T-cell (primary cell): ENCODE results near the gene YIPF5. TPM values are rescaled to one million over a fixed set of nuclear protein-coding genes. Genes with fewer than 3 reads are reported as not detected.

Experiments
- ATAC-seq, 4 experiments: fragments of 200-7000 bp in 3 of 4; fragments of 150-1000 bp in 1 of 4; cut with Tn5 transposase; replicated peaks in 1 of 4; 1 replicate in 3 of 4; 2 replicates in 1 of 4; pipeline ENCODE4 v1.10.0; 2021; ENCODE audit warnings: moderate library complexity in 3 of 4, mild to moderate bottlenecking in 2 of 4, moderate number of reproducible peaks in 1 of 4
- CTCF ChIA-PET, 2 donors: fragments of 300-600 bp; sonication (Branson Sonifier 250); formaldehyde crosslinking; loops; one replicate each; lab custom pipeline; 2022; ENCODE audit warnings: antibody characterized with exemption in 2 of 2; lab: Charles Lee
- POLR2A ChIA-PET, 2 donors: fragments of 300-600 bp; sonication (Branson Sonifier 250); formaldehyde crosslinking; loops; one replicate each; lab custom pipeline; 2022; ENCODE audit warnings: antibody characterized with exemption in 2 of 2; lab: Charles Lee
- DNase-seq, 35 experiments: peaks; one replicate each; pipeline versions ENCODE4 v3.0.0 to v3.0.0-alpha.2; 2013 to 2023
- H3K27ac ChIP-seq: one replicate; pipeline ENCODE4 v1.5.1; 2013; ENCODE audit warnings: low read length
- H3K27me3 ChIP-seq, 2 experiments: replicated peaks in 1 of 2; 1 replicate in 1 of 2; 2 replicates in 1 of 2; pipeline versions ENCODE4 v1.6.1 to v1.7.0; 2013; ENCODE audit warnings: low read length in 1 of 2, mixed read lengths in 1 of 2; ENCODE audit not compliant: control insufficient read depth in 2 of 2, insufficient read depth in 2 of 2; ENCODE audit errors: extremely low read depth in 1 of 2
- H3K36me3 ChIP-seq, 2 donors: 1 replicate in 1 of 2; 2 replicates in 1 of 2; pipeline versions ENCODE4 v1.6.1 to v1.7.0; 2013; ENCODE audit warnings: low read length in 1 of 2; ENCODE audit not compliant: control insufficient read depth in 2 of 2, insufficient read depth in 1 of 2; ENCODE audit errors: extremely low read depth in 1 of 2
- H3K4me1 ChIP-seq, 2 experiments: 1 replicate in 1 of 2; 2 replicates in 1 of 2; pipeline versions ENCODE4 v1.6.1 to v1.7.0; 2013; ENCODE audit warnings: low read length in 2 of 2, mixed read lengths in 1 of 2; ENCODE audit not compliant: insufficient read depth in 2 of 2, control insufficient read depth in 1 of 2; ENCODE audit errors: extremely low read depth in 1 of 2
- H3K4me3 ChIP-seq, 2 donors: 1 replicate in 1 of 2; 2 replicates in 1 of 2; pipeline versions ENCODE4 v1.5.1 to v1.7.0; 2013; ENCODE audit warnings: mild to moderate bottlenecking in 2 of 2, low read length in 1 of 2, moderate library complexity in 1 of 2; ENCODE audit not compliant: control insufficient read depth in 1 of 2; ENCODE audit errors: extremely low read depth in 1 of 2
- H3K9me3 ChIP-seq: 2 replicates; pipeline ENCODE4 v1.7.0; 2013
- H3K27ac Mint-ChIP-seq, 2 donors: one replicate each; pipeline ENCODE4 v1.8.0; 2020 to 2021; ENCODE audit warnings: mild to moderate bottlenecking in 2 of 2, mixed read lengths in 2 of 2
- H3K27me3 Mint-ChIP-seq, 2 donors: one replicate each; pipeline ENCODE4 v1.8.0; 2021 to 2022; ENCODE audit warnings: mixed read lengths in 2 of 2
- H3K36me3 Mint-ChIP-seq: one replicate; pipeline ENCODE4 v1.8.0; 2021; ENCODE audit warnings: mixed read lengths
- H3K4me1 Mint-ChIP-seq, 3 donors: one replicate each; pipeline ENCODE4 v1.8.0; 2020 to 2022; ENCODE audit warnings: mixed read lengths in 3 of 3, mild to moderate bottlenecking in 1 of 3
- H3K4me3 Mint-ChIP-seq, 3 donors: one replicate each; pipeline ENCODE4 v1.8.0; 2020 to 2022; ENCODE audit warnings: mild to moderate bottlenecking in 3 of 3, mixed read lengths in 3 of 3, moderate library complexity in 3 of 3
- H3K9me3 Mint-ChIP-seq, 3 donors: one replicate each; pipeline ENCODE4 v1.8.0; 2020 to 2022; ENCODE audit warnings: mixed read lengths in 3 of 3
- WGBS: methylation state at CpG from one replicate; pipeline ENCODE4 v1.1.5; 2013; ENCODE audit warnings: missing lambda C conversion rate; ENCODE audit not compliant: insufficient coverage; 5-methylcytosine and 5-hydroxymethylcytosine counted together
- total RNA-seq, 35 experiments: library from RNA in 6 of 35; stranded (reverse) in 6 of 35; fragments of 120-200 nt in 1 of 35; gene quantifications; one replicate each; pipeline versions ENCODE4 v1.2.1 to v1.2.4 and lab custom pipeline; 2013 to 2026

Gene YIPF5
- total RNA-seq, 5 donors from 2014 or later (not counting 1 experiment from before 2014, with no cell fraction given): 32.8 to 47.1 (median 41.2) TPM

GRCh38 chr5:144151026-144151425 lies 19.4 kb downstream of the YIPF5 start:
- CTCF ChIA-PET: no interaction called here
- Histone ChIP-seq H3K4me1 (no peaks in the 10 kb centered on the region), H3K4me3 (no peak overlapping the region), H3K27me3 (no peaks in the 10 kb centered on the region), H3K9me3 (no peaks in the 10 kb centered on the region), H3K27ac (no peak overlapping the region), H3K36me3 (no peaks in the 10 kb centered on the region)
- Mint-ChIP-seq H3K27me3 (no peaks in the 10 kb centered on the region), H3K4me3 (no peak overlapping the region), H3K27ac (no peak overlapping the region), H3K4me1 (peaks cover 0 to 7% (median 0%) of the 10 kb centered on the region in 3 donors), H3K36me3 (no peaks in the 10 kb centered on the region), H3K9me3 (no peaks in the 10 kb centered on the region)
- no peak for ATAC-seq
- 100% methylated on average over 1 of the region's 3 CpGs for WGBS
- no peak for DNase-seq
- POLR2A ChIA-PET: no interaction called here

GRCh38 chr5:144144956-144145751 lies 25.3 kb downstream of the YIPF5 start:
- H3K27ac ChIP-seq: no peak overlapping the region
- no peaks in the 10 kb centered on the region for H3K9me3 Mint-ChIP-seq
- H3K27ac Mint-ChIP-seq: no peak overlapping the region
- no peaks in the 10 kb centered on the region for H3K36me3 Mint-ChIP-seq
- no peaks in the 10 kb centered on the region for H3K36me3 ChIP-seq
- DNase-seq: no peak
- no peaks in the 10 kb centered on the region for H3K4me1 ChIP-seq
- no peak overlapping the region for H3K4me3 ChIP-seq
- H3K4me1 Mint-ChIP-seq: peaks cover 6 to 10% (median 6%) of the 10 kb centered on the region in 3 donors
- peaks cover 5 to 15% of the 10 kb centered on the region in 2 donors for H3K27me3 Mint-ChIP-seq
- H3K27me3 ChIP-seq: no peaks in the 10 kb centered on the region
- ATAC-seq: no peak
- no CpG with 5 or more reads among the region's 4 CpGs for whole genome bisulfite sequencing
- H3K4me3 Mint-ChIP-seq: no peak overlapping the region
- POLR2A ChIA-PET: no interaction called here
- CTCF ChIA-PET: interaction anchor here in 1 of 2 donors (0.6 kb wide), 1 partner anchor 1449 kb away, joined by 4 read pairs; no protein-coding TSS in a partner anchor
- no peaks in the 10 kb centered on the region for H3K9me3 ChIP-seq

GRCh38 chr5:144143625-144144024 lies 26.8 kb downstream of the YIPF5 start:
- peaks cover 5 to 15% of the 10 kb centered on the region in 2 donors for H3K27me3 Mint-ChIP-seq
- ChIA-PET CTCF (interaction anchor here in 1 of 2 donors (1.1 to 1.6 kb wide), 2 partner anchors 14 to 1140 kb away, joined by 3 read pairs; no protein-coding TSS in a partner anchor), POLR2A (no interaction called here)
- Histone ChIP-seq H3K4me1 (no peaks in the 10 kb centered on the region), H3K27me3 (no peaks in the 10 kb centered on the region), H3K36me3 (no peaks in the 10 kb centered on the region), H3K9me3 (no peaks in the 10 kb centered on the region), H3K4me3 (no peak overlapping the region), H3K27ac (no peak overlapping the region)
- WGBS: 100% methylated on average over 1 of the region's 1 CpG
- peaks cover 6 to 10% (median 6%) of the 10 kb centered on the region in 3 donors for H3K4me1 Mint-ChIP-seq
- H3K27ac Mint-ChIP-seq: no peak overlapping the region
- H3K9me3 Mint-ChIP-seq: no peaks in the 10 kb centered on the region
- no peaks in the 10 kb centered on the region for H3K36me3 Mint-ChIP-seq
- no peak for DNase-seq
- no peak for ATAC-seq
- no peak overlapping the region for H3K4me3 Mint-ChIP-seq

DNA sequence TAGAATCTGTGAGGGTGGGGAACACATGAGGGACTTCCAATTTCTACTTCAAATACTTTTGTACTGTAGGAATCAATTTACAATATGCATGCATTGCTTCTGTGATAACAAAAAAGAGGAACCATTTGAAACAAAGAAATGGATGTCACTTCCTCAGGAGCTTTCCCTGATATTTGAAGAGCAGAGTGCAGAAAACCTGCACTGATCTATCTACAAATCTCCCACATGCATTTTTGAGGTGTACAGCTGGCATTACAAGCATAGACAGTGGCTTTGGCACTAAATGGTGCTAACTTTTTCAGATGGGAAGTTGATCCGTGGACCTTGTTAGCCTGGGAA lies 27.7 kb downstream of the YIPF5 start:
- peaks cover 5 to 15% of the 10 kb centered on the region in 2 donors for H3K27me3 Mint-ChIP-seq
- no CpG with 5 or more reads among the region's 1 CpG for WGBS

DNA sequence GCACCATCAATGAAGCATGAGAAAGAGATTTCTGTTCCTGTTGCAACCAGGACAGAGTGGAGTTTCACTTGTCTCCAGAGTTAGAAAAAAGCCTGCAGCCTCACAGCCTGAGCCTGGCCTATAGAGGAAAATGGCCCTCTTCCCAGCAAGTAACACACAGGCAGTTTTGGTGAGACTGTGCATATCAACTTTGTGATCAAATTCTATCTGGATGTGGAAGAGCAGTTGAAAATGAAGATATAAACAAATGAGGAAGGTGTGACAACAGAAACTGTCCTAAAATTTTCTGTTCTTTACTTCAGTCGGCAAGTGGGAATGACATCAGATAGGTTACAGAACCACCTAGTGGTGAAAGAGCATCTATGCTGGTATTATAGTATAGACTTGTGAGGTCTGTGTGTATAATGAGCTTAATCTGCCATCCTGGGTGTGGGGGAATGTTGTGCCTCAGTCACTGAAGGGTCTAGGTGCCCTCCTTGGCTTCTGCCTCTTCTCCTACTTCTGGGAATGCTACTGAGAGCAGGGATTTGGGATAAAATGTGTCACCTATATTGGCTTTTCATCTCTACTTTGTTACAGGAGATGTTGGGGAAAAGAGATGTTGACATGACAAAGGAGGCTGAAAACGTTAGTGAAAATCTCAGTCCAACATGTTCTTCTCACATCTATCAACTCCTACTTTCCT lies 28.2 kb downstream of the YIPF5 start:
- no peaks in the 10 kb centered on the region for H3K36me3 Mint-ChIP-seq
- no CpG with 5 or more reads among the region's 2 CpGs for WGBS
- Histone ChIP-seq H3K9me3 (no peaks in the 10 kb centered on the region), H3K27ac (no peak overlapping the region), H3K4me3 (no peak overlapping the region), H3K27me3 (no peaks in the 10 kb centered on the region), H3K4me1 (no peaks in the 10 kb centered on the region), H3K36me3 (no peaks in the 10 kb centered on the region)
- peaks cover 6 to 10% (median 6%) of the 10 kb centered on the region in 3 donors for H3K4me1 Mint-ChIP-seq
- no peaks in the 10 kb centered on the region for H3K9me3 Mint-ChIP-seq
- H3K4me3 Mint-ChIP-seq: no peak overlapping the region
- ChIA-PET CTCF (interaction anchor here (0.5 to 1.6 kb wide), 6 partner anchors 12 to 1389 kb away, joined by 3 to 5 read pairs (median 3); no protein-coding TSS in a partner anchor), POLR2A (no interaction called here)
- peak; percentile 68 to 86 (median 76) for ATAC-seq
- no peak overlapping the region for H3K27ac Mint-ChIP-seq
- DNase-seq: peak in 1 of 35 experiments; percentile 46
- peaks cover 5 to 15% of the 10 kb centered on the region in 2 donors for H3K27me3 Mint-ChIP-seq

More for the DNA sequence above, 27.7 kb downstream of the YIPF5 start:
- Histone ChIP-seq H3K27me3 (no peaks in the 10 kb centered on the region), H3K27ac (no peak overlapping the region), H3K36me3 (no peaks in the 10 kb centered on the region), H3K4me1 (no peaks in the 10 kb centered on the region), H3K9me3 (no peaks in the 10 kb centered on the region), H3K4me3 (no peak overlapping the region)
- ChIA-PET POLR2A (no interaction called here), CTCF (interaction anchor here (0.5 to 1.6 kb wide), 7 partner anchors 12 to 1389 kb away, joined by 3 to 5 read pairs (median 3); no protein-coding TSS in a partner anchor)
- no peak for ATAC-seq
- no peak for DNase-seq
- H3K4me3 Mint-ChIP-seq: no peak overlapping the region
- H3K27ac Mint-ChIP-seq: no peak overlapping the region
- H3K36me3 Mint-ChIP-seq: no peaks in the 10 kb centered on the region
- peaks cover 6 to 10% (median 6%) of the 10 kb centered on the region in 3 donors for H3K4me1 Mint-ChIP-seq
- H3K9me3 Mint-ChIP-seq: no peaks in the 10 kb centered on the region

- no peak overlapping the region for H3K27ac Mint-ChIP-seq
- CTCF ChIA-PET: interaction anchor here in 1 of 2 donors (1.1 kb wide), 1 partner anchor 1388 kb away, joined by 3 read pairs; no protein-coding TSS in a partner anchor
- no peak overlapping the region for H3K4me3 Mint-ChIP-seq
- H3K27me3 Mint-ChIP-seq: peaks cover 5 to 15% of the 10 kb centered on the region in 2 donors
- POLR2A ChIA-PET: interaction anchor here in 1 of 2 donors (0.7 kb wide), 1 partner anchor 822 kb away, joined by 3 read pairs; no protein-coding TSS in a partner anchor
- no peaks in the 10 kb centered on the region for H3K9me3 Mint-ChIP-seq
- no peaks in the 10 kb centered on the region for H3K9me3 ChIP-seq
- no peaks in the 10 kb centered on the region for H3K27me3 ChIP-seq
- ATAC-seq: no peak
- H3K27ac ChIP-seq: no peak overlapping the region
- 100% methylated on average over 2 of the region's 2 CpGs for WGBS
- H3K4me1 ChIP-seq: no peaks in the 10 kb centered on the region
- no peaks in the 10 kb centered on the region for H3K36me3 ChIP-seq
- no peak for DNase-seq
- H3K4me3 ChIP-seq: no peak overlapping the region
- H3K4me1 Mint-ChIP-seq: peaks cover 6 to 10% (median 6%) of the 10 kb centered on the region in 3 donors
- H3K36me3 Mint-ChIP-seq: no peaks in the 10 kb centered on the region
Observed at GRCh38 chr5:144141585-144141984, 28.9 kb downstream of the YIPF5 start.
